ENCODE measurements around the gene S100A10.
A peak's percentile ranks its signal among the peaks of the same experiment; 100 is the strongest.

The S100A10 gene

GRCh38 chr1:152020849-152021248 is 27.2 kb upstream of the S100A10 start:
- no peak for TF ChIP-seq CREB5 (CRISPR knock-in tag; IDR thresholded peaks at IDR 0.05; ENCODE audit: low read depth)
- no peak for ATAC-seq

- ATAC-seq = peak; percentile 20; the same call in 1 of the 3 replicates
- TF ChIP-seq TSHZ2 (CRISPR knock-in tag; IDR thresholded peaks at IDR 0.05) (no peak), CREB5 (CRISPR knock-in tag; IDR thresholded peaks at IDR 0.05; ENCODE audit: low read depth) (no peak)
Measured at GRCh38 chr1:152018537-152018936, 24.9 kb upstream of the S100A10 start.

- TF ChIP-seq GLIS3 (CRISPR knock-in tag; IDR thresholded peaks at IDR 0.05) (no peak), ISL1 (CRISPR knock-in tag; IDR thresholded peaks at IDR 0.05) (no peak), ZNF8 (CRISPR knock-in tag; IDR thresholded peaks at IDR 0.05) (no peak), POU6F1 (CRISPR knock-in tag; IDR thresholded peaks at IDR 0.05; ENCODE audit: borderline replicate concordance, low read depth) (no peak), ZNF70 (CRISPR knock-in tag; IDR thresholded peaks at IDR 0.05) (no peak), CSDC2 (CRISPR knock-in tag; IDR thresholded peaks at IDR 0.05) (no peak), ESRRG (CRISPR knock-in tag; IDR thresholded peaks at IDR 0.05) (no peak), TOX (CRISPR knock-in tag; IDR thresholded peaks at IDR 0.05; ENCODE audit: borderline replicate concordance) (no peak), CSRNP3 (CRISPR knock-in tag; IDR thresholded peaks at IDR 0.05) (no peak), TSHZ2 (CRISPR knock-in tag; IDR thresholded peaks at IDR 0.05) (no peak), OSR1 (CRISPR knock-in tag; IDR thresholded peaks at IDR 0.05) (no peak), PPARA (CRISPR knock-in tag; IDR thresholded peaks at IDR 0.05; ENCODE audit: borderline replicate concordance) (no peak)
- ATAC-seq = no peak
Measured at GRCh38 chr1:152015766-152016165, 22.1 kb upstream of the S100A10 start.

- no peak for ATAC-seq
- TF ChIP-seq GLIS3 (CRISPR knock-in tag; IDR thresholded peaks at IDR 0.05) = no peak
- TF ChIP-seq CSDC2 (CRISPR knock-in tag; IDR thresholded peaks at IDR 0.05) = no peak
- TF ChIP-seq PPARA (CRISPR knock-in tag; IDR thresholded peaks at IDR 0.05; ENCODE audit: borderline replicate concordance) = no peak
- no peak for TF ChIP-seq TSHZ2 (CRISPR knock-in tag; IDR thresholded peaks at IDR 0.05)
- no peak for TF ChIP-seq ZNF8 (CRISPR knock-in tag; IDR thresholded peaks at IDR 0.05)
- no peak for TF ChIP-seq PATZ1 (CRISPR knock-in tag; IDR thresholded peaks at IDR 0.05; ENCODE audit: borderline replicate concordance)
- TF ChIP-seq TCF4 (CRISPR knock-in tag; IDR thresholded peaks at IDR 0.05; ENCODE audit: borderline replicate concordance) = no peak
- TF ChIP-seq POU6F1 (CRISPR knock-in tag; IDR thresholded peaks at IDR 0.05; ENCODE audit: borderline replicate concordance, low read depth) = no peak
- no peak for TF ChIP-seq ESRRG (CRISPR knock-in tag; IDR thresholded peaks at IDR 0.05)
- no peak for TF ChIP-seq TOX (CRISPR knock-in tag; IDR thresholded peaks at IDR 0.05; ENCODE audit: borderline replicate concordance)
Measured at GRCh38 chr1:152014943-152015342, 21.3 kb upstream of the S100A10 start.
